Transverse colon (tissue), 4 donors: ENCODE results near the gene TVP23A. TPM values are rescaled to one million over a fixed set of nuclear protein-coding genes. Genes with fewer than 3 reads are reported as not detected.
A peak's percentile ranks its signal among the peaks of the same experiment; 100 is the strongest.

ENCODE experiments used
- DNase-seq: peaks from one replicate; pipeline ENCODE4 v3.0.0-alpha.2; 2019
- H3K27ac ChIP-seq, 4 donors: fragments of 200-600 bp; sonication (generic); 2 replicates each; pipeline ENCODE4 v1.5.1; 2016 to 2018; ENCODE audit warnings: inconsistent platforms in 4 of 4
- H3K27me3 ChIP-seq: fragments of 200-600 bp; sonication (generic); 2 replicates; pipeline ENCODE4 v1.5.1; 2017; ENCODE audit warnings: inconsistent platforms
- H3K36me3 ChIP-seq, 4 donors: fragments of 200-600 bp; sonication (generic); 2 replicates each; pipeline ENCODE4 v1.5.1; 2017 to 2019; ENCODE audit warnings: inconsistent platforms in 4 of 4
- H3K4me1 ChIP-seq, 4 donors: fragments of 200-600 bp; sonication (generic); 2 replicates each; pipeline ENCODE4 v1.5.1; 2017 to 2020; ENCODE audit warnings: inconsistent platforms in 4 of 4
- H3K4me3 ChIP-seq, 4 donors: fragments of 200-600 bp; sonication (generic); 1 replicate in 1 of 4; 2 replicates in 3 of 4; pipeline versions ENCODE4 v1.5.1 to v1.6.1; 2017 to 2019; ENCODE audit warnings: inconsistent platforms in 4 of 4
- H3K9me3 ChIP-seq, 2 donors: fragments of 200-600 bp; sonication (generic); 2 replicates each; pipeline ENCODE4 v1.5.1; 2017 to 2019; ENCODE audit warnings: inconsistent platforms in 2 of 2
- CTCF ChIP-seq, 5 experiments: fragments of 200-600 bp in 3 of 5; fragments of 450-650 bp in 2 of 5; sonication (generic) in 3 of 5; IDR thresholded peaks; 1 replicate in 2 of 5; 2 replicates in 3 of 5; pipeline ENCODE4 v1.5.1; 2016 to 2017; ENCODE audit warnings: antibody characterized with exemption in 5 of 5, inconsistent platforms in 3 of 5, mild to moderate bottlenecking in 2 of 5, moderate library complexity in 1 of 5
- EP300 ChIP-seq: sonication (generic); formaldehyde crosslinking; IDR thresholded peaks from one replicate; pipeline ENCODE4 v1.6.1; 2017; ENCODE audit warnings: antibody characterized with exemption, low read depth
- POLR2A ChIP-seq: fragments of 450-650 bp; IDR thresholded peaks from one replicate; pipeline ENCODE4 v1.6.1; 2016; ENCODE audit warnings: antibody characterized with exemption, mild to moderate bottlenecking, moderate library complexity
- POLR2AphosphoS5 ChIP-seq, 3 donors: sonication (generic); formaldehyde crosslinking; IDR thresholded peaks; one replicate each; pipeline ENCODE4 v1.6.1; 2016; ENCODE audit warnings: antibody characterized with exemption in 3 of 3
- WGBS, 2 donors: methylation state at CpG; one replicate each; pipeline ENCODE4 v1.1.5; 2018; ENCODE audit warnings: low coverage in 1 of 2; 5-methylcytosine and 5-hydroxymethylcytosine counted together
- in situ Hi-C, 4 donors: fragments of 200-750 bp; cut with MboI; loops; one replicate each; pipeline versions ENCODE4 v1.15.0 to v1.15.1; 2017; ENCODE audit warnings: low sequenced_read_pairs in 3 of 4, low pct_ligation_motif_present in 1 of 4, low pct_unique_long_range_greater_than_20kb in 1 of 4
- intact Hi-C: fragments of 100-400 bp; cut with DNase I; formaldehyde crosslinking; loops from one replicate; pipeline ENCODE4 v1.15.1; 2023; ENCODE audit warnings: low total_unique reads
- total RNA-seq, 4 donors: library from RNA; depleted of rRNA; stranded (reverse); fragments of >200 nt; gene quantifications; one replicate each; pipeline ENCODE4 v1.1.0, GENCODE V29; 2016

Gene TVP23A
- total RNA-seq, 4 donors from 2014 or later, result 0.14 to 0.16 TPM; not detected in 2

- Histone ChIP-seq H3K27ac (no peak overlapping the region), H3K4me3 (no peak overlapping the region), H3K4me1 (peaks cover 0 to 4% (median 0%) of the 10 kb centered on the region in 4 donors), H3K9me3 (no peaks in the 10 kb centered on the region), H3K36me3 (no peaks in the 10 kb centered on the region), H3K27me3 (no peaks in the 10 kb centered on the region)
- WGBS, 2 donors, result 94 to 100% methylated on average over 1 to 3 of the region's 3 CpGs
- no peak for DNase-seq
- TF ChIP-seq CTCF (IDR thresholded peaks at IDR 0.05) (no peak), POLR2AphosphoS5 (IDR thresholded peaks at IDR 0.05) (no peak), POLR2A (no peak), EP300 (no peak)
- intact Hi-C loops, result no loop called here
- in situ Hi-C loops, result loop anchor here in 1 of 4 donors (25.0 kb wide), 1 partner anchor 89 kb away; no protein-coding TSS in a partner anchor
Observed at GRCh38 chr16:10851512-10851911, 32.9 kb upstream of the TVP23A start.

GRCh38 chr16:10850478-10850850 lies 31.9 kb upstream of the TVP23A start:
- H3K27ac ChIP-seq, result no peak overlapping the region
- no peak for DNase-seq
- 60 to 83% methylated on average over 1 to 4 of the region's 4 CpGs for WGBS, 2 donors
- TF ChIP-seq EP300, result no peak
- no peak for TF ChIP-seq CTCF (IDR thresholded peaks at IDR 0.05)
- TF ChIP-seq POLR2AphosphoS5 (IDR thresholded peaks at IDR 0.05), result no peak
- TF ChIP-seq POLR2A, result no peak
- no peaks in the 10 kb centered on the region for H3K36me3 ChIP-seq
- H3K4me1 ChIP-seq, result peaks cover 0 to 4% (median 0%) of the 10 kb centered on the region in 4 donors
- no peak overlapping the region for H3K4me3 ChIP-seq
- intact Hi-C loops (no loop called here), in situ Hi-C loops (loop anchor here in 1 of 4 donors (25.0 kb wide), 1 partner anchor 88 kb away; no protein-coding TSS in a partner anchor)
- no peaks in the 10 kb centered on the region for H3K9me3 ChIP-seq
- H3K27me3 ChIP-seq, result no peaks in the 10 kb centered on the region

- Histone ChIP-seq H3K4me1 (peaks cover 0 to 4% (median 0%) of the 10 kb centered on the region in 4 donors), H3K36me3 (no peaks in the 10 kb centered on the region), H3K27ac (no peak overlapping the region), H3K9me3 (no peaks in the 10 kb centered on the region), H3K4me3 (no peak overlapping the region), H3K27me3 (no peaks in the 10 kb centered on the region)
- TF ChIP-seq POLR2A, result no peak
- TF ChIP-seq POLR2AphosphoS5 (IDR thresholded peaks at IDR 0.05), result no peak
- no peak for TF ChIP-seq CTCF (IDR thresholded peaks at IDR 0.05)
- TF ChIP-seq EP300, result no peak
- WGBS, 2 donors, result 74 to 82% methylated on average over 5 to 7 of the region's 7 CpGs
- in situ Hi-C loops (loop anchor here in 1 of 4 donors (25.0 kb wide), 1 partner anchor 88 kb away; no protein-coding TSS in a partner anchor), intact Hi-C loops (no loop called here)
- no peak for DNase-seq
Observed at GRCh38 chr16:10849736-10850477, 31.3 kb upstream of the TVP23A start.

- Histone ChIP-seq H3K27me3 (no peaks in the 10 kb centered on the region), H3K4me1 (peaks cover 0 to under 1% (median 0%) of the 10 kb centered on the region in 4 donors), H3K9me3 (no peaks in the 10 kb centered on the region), H3K36me3 (no peaks in the 10 kb centered on the region), H3K4me3 (no peak overlapping the region), H3K27ac (peak overlapping the region in 3 of 4 donors; percentile 17 to 40 (median 38))
- WGBS, 2 donors, result 69 to 75% methylated on average over 1 to 2 of the region's 2 CpGs
- in situ Hi-C loops (no loop called here), intact Hi-C loops (no loop called here)
- no peak for DNase-seq
- TF ChIP-seq POLR2AphosphoS5 (IDR thresholded peaks at IDR 0.05) (no peak), EP300 (no peak), CTCF (IDR thresholded peaks at IDR 0.05) (no peak), POLR2A (no peak)
Observed at GRCh38 chr16:10847176-10847575, 28.6 kb upstream of the TVP23A start.
